C1 segment of cervical spinal cord (tissue), 14 donors: ENCODE measurements around the gene PADI3.

Experiments
- DNase-seq, 14 donors: peaks; one replicate each; lab custom pipeline; 2025; lab: John Stamatoyannopoulos, UW

PADI3 gene

GRCh38 chr1:17329610-17330009, 80.7 kb downstream of the PADI3 start:
- DNase-seq = no peak

- no peak for DNase-seq
Observed at GRCh38 chr1:17330856-17331255, 82.0 kb downstream of the PADI3 start.

- DNase-seq = no peak
Observed at GRCh38 chr1:17333081-17333480, 84.2 kb downstream of the PADI3 start.
